ENCODE measurements around the gene INPP4B.

- TF ChIP-seq, protein P1, sequence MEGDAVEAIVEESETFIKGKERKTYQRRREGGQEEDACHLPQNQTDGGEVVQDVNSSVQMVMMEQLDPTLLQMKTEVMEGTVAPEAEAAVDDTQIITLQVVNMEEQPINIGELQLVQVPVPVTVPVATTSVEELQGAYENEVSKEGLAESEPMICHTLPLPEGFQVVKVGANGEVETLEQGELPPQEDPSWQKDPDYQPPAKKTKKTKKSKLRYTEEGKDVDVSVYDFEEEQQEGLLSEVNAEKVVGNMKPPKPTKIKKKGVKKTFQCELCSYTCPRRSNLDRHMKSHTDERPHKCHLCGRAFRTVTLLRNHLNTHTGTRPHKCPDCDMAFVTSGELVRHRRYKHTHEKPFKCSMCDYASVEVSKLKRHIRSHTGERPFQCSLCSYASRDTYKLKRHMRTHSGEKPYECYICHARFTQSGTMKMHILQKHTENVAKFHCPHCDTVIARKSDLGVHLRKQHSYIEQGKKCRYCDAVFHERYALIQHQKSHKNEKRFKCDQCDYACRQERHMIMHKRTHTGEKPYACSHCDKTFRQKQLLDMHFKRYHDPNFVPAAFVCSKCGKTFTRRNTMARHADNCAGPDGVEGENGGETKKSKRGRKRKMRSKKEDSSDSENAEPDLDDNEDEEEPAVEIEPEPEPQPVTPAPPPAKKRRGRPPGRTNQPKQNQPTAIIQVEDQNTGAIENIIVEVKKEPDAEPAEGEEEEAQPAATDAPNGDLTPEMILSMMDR (IDR thresholded peaks at IDR 0.05; ENCODE audit: borderline replicate concordance, extremely low read depth, low read length, poor library complexity, severe bottlenecking) = no peak
- TF ChIP-seq EZH2 (IDR thresholded peaks at IDR 0.05; ENCODE audit: borderline replicate concordance, low read depth, low read length, severe bottlenecking) = no peak
These were observed 323.0 kb downstream of the INPP4B start for GRCh38 chr4:142523111-142523510.

All from DND-41 (cell line).